Activated CD8-positive, alpha-beta memory T cell treated with anti-CD3 and anti-CD28 coated beads, Interleukin-2, amount 50 U/mL, for 48 hours (primary cell): ENCODE results near the gene PAMR1.

ENCODE experiments used
- DNase-seq: peaks from one replicate; pipeline ENCODE4 v3.0.0-alpha.2; 2020

The PAMR1 gene

DNA sequence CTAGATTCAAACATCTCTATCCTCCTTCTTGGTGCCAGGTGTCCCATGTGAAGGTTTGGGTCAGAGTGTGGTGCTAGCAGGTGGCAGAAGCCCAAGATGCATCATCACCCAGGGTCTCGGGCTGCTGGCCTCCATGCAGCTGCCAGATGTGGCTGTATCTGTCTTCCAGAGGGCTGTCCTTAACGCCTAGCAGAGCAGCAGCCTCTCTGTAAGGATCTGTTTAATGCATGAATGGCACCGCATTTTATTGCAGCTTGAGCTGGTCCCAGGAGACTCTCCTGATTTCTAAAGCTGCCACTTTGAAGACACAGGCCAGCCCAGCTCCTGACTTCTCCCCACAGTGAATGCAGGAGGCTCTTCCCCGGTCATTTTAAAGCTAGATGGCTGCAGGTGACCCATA is 132.3 kb downstream of the PAMR1 start:
- no peak for DNase-seq

DNA sequence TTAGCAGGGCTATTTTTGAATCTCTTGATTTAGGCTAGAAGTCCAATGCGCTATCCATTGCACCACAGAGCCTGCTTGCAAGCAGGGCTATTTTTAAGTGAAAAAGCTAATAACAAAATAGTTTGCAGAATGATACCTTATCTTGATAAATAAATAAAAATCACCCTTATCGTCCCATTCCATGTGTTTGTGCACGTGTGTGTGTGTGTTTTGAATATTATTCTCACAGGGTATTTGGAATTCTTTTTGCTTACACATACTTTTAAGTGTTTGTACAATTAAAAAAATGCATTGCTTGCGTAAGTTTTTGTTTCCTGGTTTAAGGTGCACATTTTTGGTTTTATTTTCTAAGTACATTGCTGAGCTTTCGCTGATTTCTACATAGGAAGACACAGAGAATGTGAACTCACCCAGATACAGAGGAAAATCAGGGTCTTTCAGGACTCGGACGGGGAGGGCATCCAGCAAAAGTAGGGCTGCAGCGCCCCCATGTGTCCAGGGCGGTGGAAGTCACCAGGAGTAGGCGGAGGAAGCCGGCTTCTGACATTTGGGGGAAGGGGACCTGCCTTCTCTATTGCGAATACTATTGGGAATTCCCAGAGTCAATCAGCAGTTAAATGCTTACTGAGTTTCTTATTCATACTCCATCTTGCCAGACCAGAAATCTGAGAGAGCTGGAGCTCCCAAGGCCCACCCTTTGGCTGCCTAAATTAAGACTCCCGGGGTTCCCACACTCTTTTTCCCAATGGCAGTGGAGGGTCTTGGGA is 133.3 kb downstream of the PAMR1 start:
- peak; percentile 95 for DNase-seq

DNA sequence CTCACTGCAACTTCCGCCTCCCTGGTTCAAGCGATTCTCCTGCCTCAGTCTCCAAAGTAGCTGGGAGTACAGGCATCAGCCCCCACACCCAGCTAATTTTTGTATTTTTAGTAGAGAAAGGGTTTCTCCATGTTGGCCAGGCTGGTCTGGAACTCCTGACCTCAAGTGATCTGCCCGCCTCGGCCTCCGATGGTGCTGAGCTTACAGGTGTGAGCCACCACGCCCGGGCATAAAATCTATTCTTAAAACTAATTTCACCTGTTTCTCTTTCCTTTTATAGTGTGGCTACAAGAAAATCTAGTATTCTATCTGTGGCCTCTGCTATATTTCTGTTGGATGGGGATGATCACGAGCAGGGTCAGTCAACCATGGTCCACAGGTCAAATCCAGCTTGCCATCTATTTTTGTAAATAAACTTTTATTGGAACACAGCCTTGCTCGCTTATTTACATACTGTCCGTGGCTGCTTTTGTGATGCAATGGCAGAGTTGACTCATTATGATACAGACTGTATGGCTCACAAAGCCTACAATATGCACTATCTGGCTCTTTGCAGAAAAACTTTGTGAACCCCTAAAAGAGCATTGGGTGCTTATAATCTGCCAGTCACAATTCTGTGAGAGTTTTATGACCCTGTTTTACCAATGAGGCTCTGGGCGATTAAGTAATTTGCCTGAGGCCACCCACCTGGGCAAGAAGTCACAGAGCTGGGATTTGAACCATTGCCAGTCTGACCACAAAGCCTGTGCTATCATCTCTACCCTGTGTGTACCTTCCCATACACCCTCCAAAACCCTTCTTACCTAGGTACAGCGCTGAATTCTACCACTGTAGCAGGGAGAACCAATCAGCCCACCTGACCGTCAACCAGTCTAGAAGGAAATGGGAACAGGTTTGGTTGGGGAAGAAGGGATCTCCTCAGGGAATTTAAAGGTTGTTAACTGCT is 134.4 kb downstream of the PAMR1 start:
- DNase-seq = peak; percentile 56

DNA sequence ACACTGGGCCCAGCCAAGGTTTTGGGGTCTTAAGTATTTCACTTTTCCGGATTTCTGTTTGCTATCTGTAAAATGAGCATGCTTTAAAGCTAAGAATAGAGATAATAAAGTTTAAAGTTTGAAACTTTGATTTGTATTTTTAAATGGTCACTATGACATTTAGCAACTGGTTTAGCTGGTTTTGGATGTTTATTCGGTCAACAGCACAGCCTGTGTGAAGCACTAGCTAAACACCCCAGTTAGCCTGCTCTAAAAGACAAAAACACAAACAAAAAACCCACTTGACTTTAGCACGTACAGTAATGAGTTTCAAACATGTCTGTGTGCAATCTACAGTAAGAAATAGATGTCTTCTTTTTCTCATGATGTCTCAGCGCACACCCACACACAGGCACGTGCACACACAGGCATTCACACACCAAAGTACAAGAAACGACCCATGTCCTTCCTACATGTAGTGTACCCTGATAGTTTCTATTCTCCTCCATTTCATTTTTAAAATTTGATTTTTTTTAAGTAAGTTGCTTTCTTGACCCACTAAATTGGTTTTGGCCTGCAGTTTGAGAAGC is 135.4 kb downstream of the PAMR1 start:
- no peak for DNase-seq

DNA sequence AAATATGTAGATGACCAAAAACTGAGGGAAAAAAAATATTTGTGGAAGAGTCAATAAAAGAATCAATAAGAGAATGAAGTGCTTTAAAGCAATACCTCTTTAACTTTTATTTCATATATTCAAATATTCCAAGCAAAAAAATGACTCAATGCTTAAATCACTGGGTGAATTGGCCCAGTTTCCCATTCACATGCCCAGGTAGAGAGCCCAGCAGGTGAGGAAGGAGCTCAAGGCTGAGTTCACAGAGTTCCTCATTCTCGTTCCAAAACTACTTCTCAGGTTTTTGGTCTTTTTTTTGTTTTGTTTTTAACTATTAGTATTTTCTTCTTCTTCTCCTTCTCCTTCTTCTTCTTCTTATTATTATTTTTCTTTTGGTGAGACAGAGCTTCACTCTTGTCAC is 136.3 kb downstream of the PAMR1 start:
- no peak for DNase-seq

DNA sequence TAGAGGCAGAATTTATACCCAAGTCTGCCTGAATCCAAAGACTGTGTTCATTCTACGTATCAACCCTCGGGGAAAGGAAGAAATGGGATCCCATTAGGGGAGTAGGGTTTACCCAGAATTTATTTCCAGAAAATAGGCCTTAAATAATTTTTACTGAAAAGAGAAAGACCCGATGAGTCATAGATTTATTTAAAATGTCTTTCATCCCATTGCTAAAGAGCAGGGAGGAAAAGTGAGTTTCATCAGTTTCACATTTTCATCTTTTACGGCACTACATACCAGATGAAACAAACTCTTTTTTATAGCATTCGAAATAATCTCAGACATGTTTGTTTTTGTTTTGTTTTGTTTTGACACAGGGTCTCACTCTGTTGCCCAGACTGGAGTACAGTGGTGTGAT is 137.4 kb downstream of the PAMR1 start:
- DNase-seq = no peak

DNA sequence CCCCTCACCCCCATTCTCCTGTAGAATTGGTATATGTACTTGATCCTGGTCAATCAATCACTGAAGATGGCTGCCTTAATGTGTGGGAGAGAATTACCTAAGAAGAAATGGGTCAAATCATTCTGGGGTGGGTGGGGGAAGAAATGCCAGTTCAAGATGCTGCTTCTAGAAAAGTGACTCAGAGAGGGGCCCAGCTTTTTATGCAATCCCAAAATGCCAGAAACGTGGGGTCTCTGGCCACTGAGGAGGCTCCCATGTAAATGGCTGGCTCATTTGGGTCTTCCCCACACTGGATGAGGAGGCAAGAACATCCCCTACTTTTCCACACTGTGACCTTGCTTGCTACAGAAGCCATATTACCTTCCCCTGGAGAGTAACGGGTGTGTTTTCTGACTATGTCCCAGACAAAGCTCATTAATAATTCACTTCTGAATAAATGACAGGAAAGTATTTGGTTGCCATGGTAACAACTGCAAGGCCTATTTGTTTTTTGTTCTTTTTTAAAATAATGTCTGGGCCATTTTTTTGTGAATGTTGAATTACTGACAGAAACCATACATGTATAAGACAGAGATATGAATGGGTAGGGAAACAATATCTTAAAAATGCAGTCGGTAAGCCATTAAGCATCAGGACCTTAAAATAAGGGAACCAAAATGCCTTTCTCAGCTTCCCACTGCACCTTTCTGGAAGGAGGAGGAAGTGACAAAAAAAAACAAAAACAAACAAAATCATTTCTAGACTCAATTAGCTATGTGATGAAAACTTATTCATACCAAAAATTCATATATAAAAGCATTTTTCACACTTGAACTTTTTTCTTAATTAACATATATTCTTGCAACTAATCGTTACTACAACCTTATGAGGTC is 138.1 kb downstream of the PAMR1 start:
- no peak for DNase-seq

DNA sequence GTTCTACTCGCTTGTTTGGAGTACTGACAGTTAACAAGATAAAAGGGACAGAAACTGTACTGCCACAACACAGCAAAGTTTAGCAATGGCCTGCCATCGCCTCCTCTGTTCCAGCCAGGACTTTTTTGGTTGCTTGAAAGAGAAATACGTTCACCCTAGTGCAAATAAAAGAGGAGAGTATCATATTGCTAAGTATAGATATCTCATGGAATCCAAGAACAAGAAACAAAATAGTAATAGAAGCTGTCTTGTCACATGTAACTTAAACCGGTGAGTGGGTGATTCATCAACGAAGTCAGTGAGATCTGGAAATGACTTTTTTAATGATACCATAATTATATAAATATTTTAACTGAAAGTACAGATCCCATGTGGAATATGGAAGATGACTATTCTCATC is 141.5 kb downstream of the PAMR1 start:
- DNase-seq = no peak
